Right lobe of liver (tissue), 6 donors: ENCODE data around the gene PLCXD1. TPM values are rescaled to one million over a fixed set of nuclear protein-coding genes. Genes with fewer than 3 reads are reported as not detected.

Experiments used
- ATAC-seq, 4 donors: fragments of 200-7000 bp; cut with Tn5 transposase; one replicate each; pipeline ENCODE4 v1.9.1; 2020; ENCODE audit warnings: mild to moderate bottlenecking in 4 of 4, moderate library complexity in 4 of 4
- DNase-seq, 3 donors: peaks; one replicate each; pipeline ENCODE4 v3.0.0-alpha.2; 2020
- H3K27ac ChIP-seq, 3 donors: fragments of 200-600 bp; one replicate each; pipeline ENCODE4 v1.8.0; 2022
- H3K27me3 ChIP-seq, 2 donors: fragments of 200-600 bp; one replicate each; pipeline ENCODE4 v1.8.0; 2022
- H3K36me3 ChIP-seq, 4 donors: fragments of 200-600 bp; sonication (generic) in 1 of 4; one replicate each; pipeline versions ENCODE4 v1.5.1 to v1.8.0; 2017 to 2022; ENCODE audit warnings: control low read depth in 1 of 4
- H3K4me1 ChIP-seq, 4 donors: fragments of 200-600 bp; sonication (generic) in 1 of 4; one replicate each; pipeline versions ENCODE4 v1.5.1 to v1.8.0; 2017 to 2022; ENCODE audit warnings: control low read depth in 1 of 4
- H3K4me3 ChIP-seq, 3 donors: fragments of 200-600 bp; one replicate each; pipeline ENCODE4 v1.8.0; 2022
- H3K9me3 ChIP-seq, 4 donors: fragments of 200-600 bp; sonication (generic) in 1 of 4; one replicate each; pipeline versions ENCODE4 v1.5.1 to v1.8.0; 2017 to 2022; ENCODE audit warnings: control low read depth in 1 of 4
- CTCF ChIP-seq, 4 donors: fragments of 200-600 bp in 3 of 4; fragments of 450-650 bp in 1 of 4; IDR thresholded peaks; one replicate each; pipeline versions ENCODE4 v1.5.1 to v1.8.0; 2016 to 2022; ENCODE audit warnings: antibody characterized with exemption in 4 of 4, mild to moderate bottlenecking in 2 of 4
- POLR2A ChIP-seq: fragments of 450-650 bp; IDR thresholded peaks from one replicate; pipeline ENCODE4 v1.6.1; 2017; ENCODE audit warnings: antibody characterized with exemption, mild to moderate bottlenecking
- WGBS: methylation state at CpG from one replicate; pipeline ENCODE4 v1.1.6; 2018; ENCODE audit warnings: low coverage, low lambda C conversion rate; ENCODE audit not compliant: insufficient coverage; ENCODE audit errors: missing lambda C conversion rate; 5-methylcytosine and 5-hydroxymethylcytosine counted together
- intact Hi-C, 2 donors: fragments of 100-400 bp; cut with DNase I; formaldehyde crosslinking; loops; one replicate each; pipeline versions ENCODE4 v1.11.2 to v1.14.1; 2022
- total RNA-seq, 6 experiments: library from RNA; depleted of rRNA in 2 of 6; stranded (reverse); fragments of >200 nt in 2 of 6; fragmentation: NEBNext Ultra II Directional in 3 of 6; extraction: Animal tissue kit (Norgen Biotek cat#: 25700) in 3 of 6; gene quantifications; one replicate each; pipeline versions ENCODE4 v1.1.0 to v1.2.4, GENCODE V29; 2016 to 2023
- donor health status: DM: no; HTN: yes; CAD: no.
- donor health status: DM: no; HTN: no; CAD: no.
- donor health status: DM: no; HTN: no; CAD: no.
- donor health status: DM: no; HTN: yes; CAD: no.
- donor health status: DM: no; HTN: yes; CAD: no.

The PLCXD1 gene
- total RNA-seq, 6 experiments from 2014 or later, result 3.4 to 11.2 (median 5.1) TPM

- ATAC-seq (peak in 2 of 4 donors; percentile 10 to 13), DNase-seq (peak in 2 of 3 donors; percentile 17 to 53)
- H3K9me3 ChIP-seq, result no peaks in the 10 kb centered on the region
- no peak overlapping the region for H3K4me3 ChIP-seq
- no peaks in the 10 kb centered on the region for H3K36me3 ChIP-seq
- no peak overlapping the region for H3K27ac ChIP-seq
- WGBS, result 75% methylated on average over 11 of the region's 35 CpGs
- no peak for TF ChIP-seq CTCF (IDR thresholded peaks at IDR 0.05)
- no peak for TF ChIP-seq POLR2A
- H3K4me1 ChIP-seq, result peaks cover 0 to 4% (median 0%) of the 10 kb centered on the region in 4 donors
- intact Hi-C loops, result no loop called here
- no peaks in the 10 kb centered on the region for H3K27me3 ChIP-seq
Measured at GRCh38 chrX:331825-332495, 50.8 kb downstream of the PLCXD1 start.

GRCh38 chrX:332496-332860 is 51.3 kb downstream of the PLCXD1 start:
- no peaks in the 10 kb centered on the region for H3K9me3 ChIP-seq
- ATAC-seq, result no peak
- 78% methylated on average over 8 of the region's 23 CpGs for WGBS
- TF ChIP-seq POLR2A, result no peak
- no peak for TF ChIP-seq CTCF (IDR thresholded peaks at IDR 0.05)
- peak in 1 of 3 donors; percentile 13 for DNase-seq
- H3K4me1 ChIP-seq, result peaks cover 0 to 4% (median 0%) of the 10 kb centered on the region in 4 donors
- no peak overlapping the region for H3K27ac ChIP-seq
- intact Hi-C loops, result no loop called here
- H3K36me3 ChIP-seq, result no peaks in the 10 kb centered on the region
- H3K27me3 ChIP-seq, result no peaks in the 10 kb centered on the region
- no peak overlapping the region for H3K4me3 ChIP-seq

- no peak for TF ChIP-seq POLR2A
- no peak for TF ChIP-seq CTCF (IDR thresholded peaks at IDR 0.05)
- Histone ChIP-seq H3K36me3 (no peaks in the 10 kb centered on the region), H3K4me1 (peaks cover 0 to 4% (median 0%) of the 10 kb centered on the region in 4 donors), H3K27me3 (no peaks in the 10 kb centered on the region), H3K4me3 (no peak overlapping the region), H3K9me3 (no peaks in the 10 kb centered on the region), H3K27ac (no peak overlapping the region)
- WGBS, result no CpG with 5 or more reads among the region's 33 CpGs
- intact Hi-C loops, result no loop called here
- peak in 2 of 3 donors; percentile 16 to 48 for DNase-seq
- ATAC-seq, result no peak
Measured at GRCh38 chrX:332916-333610, 51.9 kb downstream of the PLCXD1 start.

- Histone ChIP-seq H3K9me3 (no peaks in the 10 kb centered on the region), H3K4me3 (no peak overlapping the region), H3K27me3 (no peaks in the 10 kb centered on the region), H3K4me1 (peaks cover 0 to 4% (median 0%) of the 10 kb centered on the region in 4 donors), H3K36me3 (no peaks in the 10 kb centered on the region), H3K27ac (no peak overlapping the region)
- intact Hi-C loops, result no loop called here
- ATAC-seq (no peak), DNase-seq (peak in 2 of 3 donors; percentile 12 to 47)
- no peak for TF ChIP-seq POLR2A
- no peak for TF ChIP-seq CTCF (IDR thresholded peaks at IDR 0.05)
- 96% methylated on average over 18 of the region's 51 CpGs for WGBS
Measured at GRCh38 chrX:333611-334311, 52.6 kb downstream of the PLCXD1 start.
